Ovary (tissue), 9 donors: ENCODE measurements around the gene EML6. TPM values are rescaled to one million over a fixed set of nuclear protein-coding genes. Genes with fewer than 3 reads are reported as not detected.

Experiments used
- DNase-seq, 5 donors: peaks; one replicate each; pipeline ENCODE4 v3.0.0-alpha.2; 2019 to 2020
- H3K27ac ChIP-seq, 2 donors: fragments of 200-600 bp; one replicate each; pipeline versions ENCODE4 v1.5.1 to v1.8.0; 2019 to 2022
- H3K27me3 ChIP-seq: fragments of 200-600 bp; one replicate; pipeline ENCODE4 v1.8.0; 2022
- H3K36me3 ChIP-seq: fragments of 200-600 bp; sonication (generic); one replicate; pipeline ENCODE4 v1.5.1; 2019
- H3K4me1 ChIP-seq: one replicate; pipeline ENCODE4 v1.8.1; 2013; ENCODE audit warnings: mild to moderate bottlenecking, moderate library complexity; ENCODE audit not compliant: insufficient read depth
- H3K4me3 ChIP-seq: fragments of 200-600 bp; sonication (generic); one replicate; pipeline ENCODE4 v1.5.1; 2017
- H3K9me3 ChIP-seq, 2 donors: fragments of 200-600 bp in 1 of 2; sonication (generic) in 1 of 2; one replicate each; pipeline versions ENCODE4 v1.5.1 to v1.8.1; 2013 to 2019; ENCODE audit warnings: mild to moderate bottlenecking in 1 of 2, moderate library complexity in 1 of 2
- EP300 ChIP-seq: sonication (generic); formaldehyde crosslinking; IDR thresholded peaks from one replicate; pipeline ENCODE4 v1.6.1; 2017; ENCODE audit warnings: antibody characterized with exemption
- POLR2A ChIP-seq: fragments of 450-650 bp; IDR thresholded peaks from one replicate; pipeline ENCODE4 v1.6.1; 2017; ENCODE audit warnings: antibody characterized with exemption, mild to moderate bottlenecking, moderate library complexity
- WGBS, 3 donors: extraction: QIAGEN DNeasy Blood & Tissue Kit in 1 of 3; methylation state at CpG; one replicate each; pipeline versions ENCODE4 v1.1.5 to v1.1.7; 2013 to 2017; 5-methylcytosine and 5-hydroxymethylcytosine counted together
- intact Hi-C, 4 donors: fragments of 100-400 bp; cut with DNase I; formaldehyde crosslinking; loops; one replicate each; pipeline versions ENCODE4 v1.11.0 to v1.15.1; 2022 to 2023
- polyA plus RNA-seq, 2 donors: library from polyadenylated mRNA; stranded (reverse); fragments of 200-250 nt in 1 of 2; fragments of 350-450 nt in 1 of 2; fragmentation: Illumina TruSeq in 1 of 2; extraction: RNeasy Lipid Tissue Mini Kit (QIAGEN cat#74804) in 1 of 2; gene quantifications; one replicate each; pipeline ENCODE4 v1.2.3, GENCODE V29; 2013 to 2014
- total RNA-seq, 7 donors: library from RNA; depleted of rRNA in 2 of 7; stranded (reverse); fragments of >200 nt in 2 of 7; fragmentation: NEBNext Ultra II Directional in 3 of 7; extraction: Animal tissue kit (Norgen Biotek cat#: 25700) in 3 of 7; gene quantifications; one replicate each; pipeline versions ENCODE4 v1.1.0 to v1.2.4, GENCODE V29; 2016 to 2023
- TF ChIP-seq, protein P1 (sequence below), 3 donors: fragments of 450-650 bp in 2 of 3; fragments of 200-600 bp in 1 of 3; IDR thresholded peaks; one replicate each; pipeline versions ENCODE4 v1.5.1 to v1.8.0; 2016 to 2022; ENCODE audit warnings: antibody characterized with exemption in 3 of 3, mild to moderate bottlenecking in 1 of 3
- donor health status: DM: no; HTN: no; CAD: no; lungs with moderate emphysema.
- donor health status: DM: no; HTN: no; CAD: no.
- donor health status: Bipolar disorder and iron deficiency.
- donor health status: DM: yes; HTN: yes; CAD: no.
- donor health status: DM: no; HTN: no; CAD: no.
- donor health status: DM: yes; HTN: yes; CAD: no.

EML6 gene
- total and polyA plus RNA-seq, 9 donors, result 0.22 to 3.7 (median 0.48) TPM

DNA sequence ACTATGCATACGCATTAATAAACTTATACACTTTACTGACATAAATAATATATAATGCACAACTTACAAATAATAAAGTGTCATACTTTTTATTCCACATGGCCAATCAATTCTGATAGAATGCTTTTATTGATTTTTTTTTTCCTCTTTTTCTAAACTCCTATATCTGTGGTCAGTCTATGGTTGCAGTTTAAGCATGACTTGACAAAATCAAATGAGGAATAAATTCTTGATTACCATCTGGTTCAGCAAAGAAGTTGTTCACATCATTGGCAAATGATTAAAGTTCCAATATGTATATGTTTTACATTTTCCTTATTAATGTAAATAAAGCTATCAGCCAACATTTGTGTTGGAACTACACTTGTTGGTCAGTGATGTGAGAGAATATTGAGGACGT lies 83.5 kb downstream of the EML6 start:
- intact Hi-C loops, result no loop called here
- no peaks in the 10 kb centered on the region for H3K9me3 ChIP-seq
- 86 to 89% (median 86%) methylated on average over 2 of the region's 2 CpGs for WGBS, 3 donors
- H3K36me3 ChIP-seq, result no peaks in the 10 kb centered on the region
- no peak overlapping the region for H3K27ac ChIP-seq
- no peaks in the 10 kb centered on the region for H3K27me3 ChIP-seq
- no peaks in the 10 kb centered on the region for H3K4me1 ChIP-seq
- no peak for DNase-seq
- TF ChIP-seq EP300 (no peak), POLR2A (no peak)
- TF ChIP-seq, protein P1, sequence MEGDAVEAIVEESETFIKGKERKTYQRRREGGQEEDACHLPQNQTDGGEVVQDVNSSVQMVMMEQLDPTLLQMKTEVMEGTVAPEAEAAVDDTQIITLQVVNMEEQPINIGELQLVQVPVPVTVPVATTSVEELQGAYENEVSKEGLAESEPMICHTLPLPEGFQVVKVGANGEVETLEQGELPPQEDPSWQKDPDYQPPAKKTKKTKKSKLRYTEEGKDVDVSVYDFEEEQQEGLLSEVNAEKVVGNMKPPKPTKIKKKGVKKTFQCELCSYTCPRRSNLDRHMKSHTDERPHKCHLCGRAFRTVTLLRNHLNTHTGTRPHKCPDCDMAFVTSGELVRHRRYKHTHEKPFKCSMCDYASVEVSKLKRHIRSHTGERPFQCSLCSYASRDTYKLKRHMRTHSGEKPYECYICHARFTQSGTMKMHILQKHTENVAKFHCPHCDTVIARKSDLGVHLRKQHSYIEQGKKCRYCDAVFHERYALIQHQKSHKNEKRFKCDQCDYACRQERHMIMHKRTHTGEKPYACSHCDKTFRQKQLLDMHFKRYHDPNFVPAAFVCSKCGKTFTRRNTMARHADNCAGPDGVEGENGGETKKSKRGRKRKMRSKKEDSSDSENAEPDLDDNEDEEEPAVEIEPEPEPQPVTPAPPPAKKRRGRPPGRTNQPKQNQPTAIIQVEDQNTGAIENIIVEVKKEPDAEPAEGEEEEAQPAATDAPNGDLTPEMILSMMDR (IDR thresholded peaks at IDR 0.05), result no peak
- H3K4me3 ChIP-seq, result no peak overlapping the region

- DNase-seq, result no peak
- TF ChIP-seq, protein P1 (IDR thresholded peaks at IDR 0.05), result no peak
- TF ChIP-seq EP300, result no peak
- TF ChIP-seq POLR2A, result no peak
- H3K27ac ChIP-seq, result no peak overlapping the region
- H3K4me1 ChIP-seq, result no peaks in the 10 kb centered on the region
- no peaks in the 10 kb centered on the region for H3K36me3 ChIP-seq
- intact Hi-C loops, result no loop called here
- no peak overlapping the region for H3K4me3 ChIP-seq
- no peaks in the 10 kb centered on the region for H3K9me3 ChIP-seq
- H3K27me3 ChIP-seq, result no peaks in the 10 kb centered on the region
- 32 to 44% (median 38%) methylated on average over 1 of the region's 1 CpG for WGBS, 3 donors
These were observed 85.2 kb downstream of the EML6 start for GRCh38 chr2:54808661-54809060.

DNA sequence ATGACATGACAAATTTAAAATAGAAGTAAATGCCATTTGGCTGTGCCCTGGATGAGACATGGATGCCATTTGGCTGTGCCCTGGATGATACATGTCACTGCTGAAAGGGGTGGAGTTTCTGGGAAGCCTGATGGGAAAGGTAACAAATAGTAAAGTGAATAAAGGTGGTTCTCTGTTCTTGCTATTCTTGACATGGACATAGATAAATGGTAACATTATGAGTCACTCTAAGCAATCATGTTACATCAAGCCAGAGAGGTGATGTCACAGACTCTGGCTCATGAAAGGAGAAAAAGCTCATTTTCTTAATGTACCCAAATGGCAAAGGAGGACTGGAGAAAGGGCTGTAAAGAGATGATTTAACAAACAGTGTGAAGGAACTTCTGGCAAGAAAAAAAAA lies 86.4 kb downstream of the EML6 start:
- Histone ChIP-seq H3K27ac (no peak overlapping the region), H3K27me3 (no peaks in the 10 kb centered on the region), H3K4me3 (no peak overlapping the region), H3K9me3 (no peaks in the 10 kb centered on the region), H3K4me1 (no peaks in the 10 kb centered on the region), H3K36me3 (no peaks in the 10 kb centered on the region)
- intact Hi-C loops, result no loop called here
- TF ChIP-seq, protein P1 (IDR thresholded peaks at IDR 0.05), result no peak
- DNase-seq, result no peak

GRCh38 chr2:54810246-54810645 lies 86.8 kb downstream of the EML6 start:
- intact Hi-C loops, result no loop called here
- Histone ChIP-seq H3K27me3 (no peaks in the 10 kb centered on the region), H3K36me3 (no peaks in the 10 kb centered on the region), H3K4me3 (no peak overlapping the region), H3K9me3 (no peaks in the 10 kb centered on the region), H3K4me1 (no peaks in the 10 kb centered on the region), H3K27ac (no peak overlapping the region)
- DNase-seq, result no peak
- 59 to 61% (median 60%) methylated on average over 3 of the region's 3 CpGs for WGBS, 3 donors
- TF ChIP-seq POLR2A, result no peak
- TF ChIP-seq EP300, result no peak

- H3K27ac ChIP-seq, result no peak overlapping the region
- WGBS, 3 donors, result 84 to 88% (median 86%) methylated on average over 1 of the region's 1 CpG
- intact Hi-C loops, result no loop called here
These were observed 90.1 kb downstream of the EML6 start for GRCh38 chr2:54813584-54813983.

More at GRCh38 chr2:54813584-54813983, 90.1 kb downstream of the EML6 start:
- Histone ChIP-seq H3K4me1 (no peaks in the 10 kb centered on the region), H3K36me3 (no peaks in the 10 kb centered on the region), H3K27me3 (no peaks in the 10 kb centered on the region), H3K9me3 (no peaks in the 10 kb centered on the region), H3K4me3 (no peak overlapping the region)
- no peak for DNase-seq
- no peak for TF ChIP-seq EP300
- TF ChIP-seq, protein P1 (IDR thresholded peaks at IDR 0.05), result no peak
- no peak for TF ChIP-seq POLR2A
